ENCODE results near the gene RHOC. TPM values are rescaled to one million over a fixed set of nuclear protein-coding genes. Genes with fewer than 3 reads are reported as not detected.

RHOC gene
- total and polyA plus RNA-seq, 2 donors (not counting 1 experiment from before 2014, with no cell fraction given) = 21.0 to 28.3 TPM

DNA sequence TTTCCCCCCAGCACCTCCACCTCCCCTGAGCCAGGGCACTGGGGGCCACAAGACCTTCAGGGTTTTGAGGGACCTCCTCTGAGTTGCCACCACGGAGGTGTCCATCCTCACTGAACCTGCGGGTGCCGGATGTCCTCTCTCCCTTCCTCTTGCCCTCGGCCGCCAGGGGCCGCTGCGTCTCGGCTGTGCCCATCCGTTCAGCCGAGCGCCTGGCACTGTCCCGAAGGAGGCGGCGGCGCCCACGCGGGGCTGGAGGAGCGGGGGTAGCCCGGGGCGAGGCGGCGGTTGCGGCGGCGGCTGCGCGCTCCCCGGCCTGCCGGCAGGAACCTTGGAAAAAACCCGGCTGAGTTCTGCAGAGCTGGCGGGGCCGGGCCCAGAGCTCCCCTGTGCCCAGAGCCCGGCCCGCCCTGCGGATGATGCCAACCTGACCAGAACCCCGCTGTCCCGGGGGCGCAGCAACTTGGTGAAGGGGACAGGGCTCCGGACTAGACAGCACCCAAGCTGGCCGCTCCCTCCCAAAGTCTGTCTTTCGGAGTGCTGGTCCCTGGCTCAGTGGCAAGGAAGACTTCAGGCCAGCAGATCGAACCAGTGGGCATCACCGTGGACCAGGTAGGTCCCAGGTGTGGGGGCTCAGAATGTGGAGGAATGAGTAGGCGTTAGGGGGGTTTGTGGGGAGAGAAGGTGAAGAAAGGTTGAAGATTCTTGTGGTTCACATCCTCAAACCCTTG, 11.9 kb upstream of the RHOC start:
- 20% methylated on average over 43 of the region's 44 CpGs for WGBS (ENCODE audit: insufficient coverage)
- Histone ChIP-seq H3K4me2 (replicated peaks; ENCODE audit: low read depth, low read length, poor library complexity, severe bottlenecking) (peak overlapping the region; percentile 74), H4K20me1 (ENCODE audit: control insufficient read depth, insufficient read depth, low read length, poor library complexity, severe bottlenecking) (no peaks in the 10 kb centered on the region), H3K4me3 (ENCODE audit: control extremely low read depth in 1 of 5, extremely low read depth in 1 of 5, insufficient read depth in 1 of 5, low read depth in 2 of 5, low read length in 4 of 5) (peak overlapping the region in 1 of 5 experiments; percentile 32), H3K9ac (ENCODE audit: low read length) (no peak overlapping the region), H3K79me2 (ENCODE audit: control insufficient read depth, insufficient read depth, low read length) (no peaks in the 10 kb centered on the region), H3K27me3 (replicated peaks in 1 of 4; ENCODE audit: control extremely low read depth in 1 of 4, control insufficient read depth in 3 of 4, insufficient read depth in 4 of 4, low read length in 3 of 4) (peaks cover 0 to 22% (median 12%) of the 10 kb centered on the region in 4 experiments), H3K27ac (ENCODE audit: low read length in 2 of 2) (no peak overlapping the region), H3K4me1 (ENCODE audit: control insufficient read depth in 2 of 2, insufficient read depth in 2 of 2, low read length in 2 of 2) (peaks cover 22 to 46% of the 10 kb centered on the region in 2 donors), H3K9me3 (ENCODE audit: control extremely low read depth in 1 of 3, control insufficient read depth in 2 of 3, insufficient read depth in 1 of 3, low read length in 2 of 3) (no peaks in the 10 kb centered on the region), H3K36me3 (replicated peaks in 1 of 2; ENCODE audit: control extremely low read depth in 1 of 2, control insufficient read depth in 1 of 2, extremely low read depth in 1 of 2, insufficient read depth in 2 of 2, low read length in 1 of 2) (no peaks in the 10 kb centered on the region), H2AFZ (ENCODE audit: insufficient read depth, low read depth, low read length, poor library complexity, severe bottlenecking) (peak overlapping the region; percentile 46)
- no peak overlapping the region for H3K27ac Mint-ChIP-seq
- peaks cover 30% of the 10 kb centered on the region for H3K4me1 Mint-ChIP-seq
- intact Hi-C loops (cut with micrococcal nuclease) = loop anchor here (5.0 to 10.0 kb wide), 7 partner anchors 163 to 1996 kb away; partner anchors contain the start of genes AP4B1, DCLRE1B, MAGI3 and NRAS
- peaks cover 31% of the 10 kb centered on the region for H3K27me3 Mint-ChIP-seq
- no peak for TF ChIP-seq EZH2 (IDR thresholded peaks at IDR 0.05; ENCODE audit: borderline replicate concordance, insufficient read depth, low read depth, low read length, poor library complexity, severe bottlenecking)
- TF ChIP-seq CTCF (IDR thresholded peaks at IDR 0.05) = peak; percentile 87
- POLR2A ChIA-PET = no interaction called here
- ATAC-seq (ENCODE audit: low read depth) = no peak
- H3K9me3 Mint-ChIP-seq (ENCODE audit: insufficient read depth) = no peaks in the 10 kb centered on the region
- DNase-seq = peak; percentile 78
- peak overlapping the region; percentile 30 for H3K4me3 Mint-ChIP-seq
- CTCF ChIA-PET = interaction anchor here (0.8 to 9.7 kb wide), 17 partner anchors 8 to 959 kb away, joined by 3 to 109 read pairs (median 6); partner anchors contain the start of genes LRIG2, MOV10 and SLC16A1

Measured in B cell (primary cell).